A549 (cell line): ENCODE results near the gene VPS52. TPM values are rescaled to one million over a fixed set of nuclear protein-coding genes. Genes with fewer than 3 reads are reported as not detected.

Experiments
- BHLHE40 ChIP-seq: IDR thresholded peaks from 2 replicates; pipeline ENCODE4 v1.6.1; 2012; ENCODE audit warnings: low read depth, low read length, inconsistent platforms
- CHD4 ChIP-seq: fragments of 200-600 bp; sonication (generic); IDR thresholded peaks from 2 replicates; pipeline ENCODE4 v1.6.1; 2016; ENCODE audit warnings: antibody characterized with exemption, mild to moderate bottlenecking, borderline replicate concordance
- FOSL2 ChIP-seq, 2 experiments: fragments of 450-650 bp in 1 of 2; fragments of >200 bp in 1 of 2; sonication (Bioruptor Twin) in 1 of 2; formaldehyde crosslinking; IDR thresholded peaks; 2 replicates each; pipeline versions ENCODE4 v1.5.0 to v1.6.1; 2016 to 2020; ENCODE audit warnings: mild to moderate bottlenecking in 1 of 2, moderate library complexity in 1 of 2
- GATA3 ChIP-seq: IDR thresholded peaks from 2 replicates; pipeline ENCODE4 v1.6.1; 2012; ENCODE audit warnings: borderline replicate concordance
- HDAC2 ChIP-seq: fragments of 200-600 bp; sonication (generic); IDR thresholded peaks from 2 replicates; pipeline ENCODE4 v1.6.1; 2016
- HOXA7 ChIP-seq: fragments of 250-450 bp; sonication (Bioruptor Pico); IDR thresholded peaks from 2 replicates; pipeline ENCODE4 v1.5.0; 2020; ENCODE audit warnings: mild to moderate bottlenecking, moderate library complexity
- KDM5A ChIP-seq: fragments of 200-600 bp; sonication (generic); IDR thresholded peaks from 2 replicates; pipeline ENCODE4 v1.6.1; 2016; ENCODE audit warnings: antibody characterized with exemption, mild to moderate bottlenecking
- MYC ChIP-seq: IDR thresholded peaks from 2 replicates; pipeline ENCODE4 v1.6.1; 2012; ENCODE audit warnings: mild to moderate bottlenecking, inconsistent platforms, low read length, improper control_type of control experiment, borderline replicate concordance
- NFE2L2 ChIP-seq: fragments of 150-350 bp; conservative IDR thresholded peaks from 2 replicates; pipeline ENCODE4 v1.6.1; 2014; ENCODE audit warnings: low read length
- NPAS2 ChIP-seq: fragments of 250-450 bp; sonication (Bioruptor Pico); IDR thresholded peaks from 2 replicates; pipeline ENCODE4 v1.8.0; 2022; ENCODE audit warnings: mild to moderate bottlenecking, moderate library complexity, borderline replicate concordance
- NR3C1 ChIP-seq: fragments of >200 bp; sonication (Bioruptor Twin); formaldehyde crosslinking; IDR thresholded peaks from 3 replicates; pipeline ENCODE4 v1.6.1; 2017
- PHF8 ChIP-seq: fragments of 200-600 bp; sonication (generic); IDR thresholded peaks from 2 replicates; pipeline ENCODE4 v1.6.1; 2016; ENCODE audit warnings: low read depth, mild to moderate bottlenecking, antibody characterized with exemption, moderate library complexity, borderline replicate concordance
- POLR2AphosphoS2 ChIP-seq: conservative IDR thresholded peaks from 2 replicates; pipeline ENCODE4 v1.6.1; 2012; ENCODE audit warnings: low read length, improper control_type of control experiment, inconsistent platforms
- RAD21 ChIP-seq, 2 experiments: fragments of >200 bp in 1 of 2; sonication (Bioruptor Twin) in 1 of 2; formaldehyde crosslinking in 1 of 2; IDR thresholded peaks in 1 of 2; conservative IDR thresholded peaks in 1 of 2; 2 replicates in 1 of 2; 3 replicates in 1 of 2; pipeline ENCODE4 v1.6.1; 2012 to 2018; ENCODE audit warnings: inconsistent platforms in 1 of 2
- SMC3 ChIP-seq: fragments of >200 bp; sonication (Bioruptor Twin); formaldehyde crosslinking; IDR thresholded peaks from 3 replicates; pipeline ENCODE4 v1.6.1; 2018; ENCODE audit warnings: inconsistent platforms
- ZC3H11A ChIP-seq: fragments of 450-650 bp; IDR thresholded peaks from 2 replicates; pipeline ENCODE4 v1.6.1; 2014; ENCODE audit warnings: antibody characterized with exemption, mild to moderate bottlenecking
- ZSCAN20 ChIP-seq: fragments of 250-450 bp; sonication (Bioruptor Pico); IDR thresholded peaks from 2 replicates; pipeline ENCODE4 v1.8.0; 2022; ENCODE audit warnings: mild to moderate bottlenecking, moderate library complexity
- polyA plus RNA-seq, 4 experiments: library from polyadenylated mRNA; depleted of rRNA in 3 of 4; stranded (reverse); fragments of >200 nt; fragmentation: RNase III in 1 of 4; extraction: RNeasy Plus Mini Kit Qiagen cat#74134 plus additional on column Dnase treatment in 1 of 4; gene quantifications; 2 replicates in 3 of 4; 3 replicates in 1 of 4; pipeline ENCODE4 v1.2.3, GENCODE V29; 2011 to 2017
- TF ChIP-seq, protein P1 (sequence below): fragments of 250-450 bp; sonication (Bioruptor Pico); IDR thresholded peaks from 2 replicates; pipeline ENCODE4 v1.5.0; 2021; ENCODE audit warnings: mild to moderate bottlenecking, moderate library complexity, borderline replicate concordance
- TF ChIP-seq, protein P2 (sequence below): fragments of >200 bp; sonication (Bioruptor Twin); formaldehyde crosslinking; IDR thresholded peaks from 3 replicates; pipeline ENCODE4 v1.5.1; 2016
- TF ChIP-seq, protein P3 (sequence below): fragments of 200-600 bp; sonication (generic); IDR thresholded peaks from 2 replicates; pipeline ENCODE4 v1.6.1; 2016; ENCODE audit warnings: antibody characterized with exemption, mild to moderate bottlenecking, moderate library complexity
- TF ChIP-seq, protein P4 (sequence below): IDR thresholded peaks from 2 replicates; pipeline ENCODE4 v1.6.1; 2012
- TF ChIP-seq, protein P5 (sequence below): fragments of 150-350 bp; IDR thresholded peaks from 2 replicates; pipeline ENCODE4 v1.6.1; 2014; ENCODE audit warnings: low read depth, mild to moderate bottlenecking, low read length

Gene VPS52
- polyA plus RNA-seq, 2 of the 4 experiments (the other 2 are of a cell fraction) = 22.8 to 38.9 TPM

DNA sequence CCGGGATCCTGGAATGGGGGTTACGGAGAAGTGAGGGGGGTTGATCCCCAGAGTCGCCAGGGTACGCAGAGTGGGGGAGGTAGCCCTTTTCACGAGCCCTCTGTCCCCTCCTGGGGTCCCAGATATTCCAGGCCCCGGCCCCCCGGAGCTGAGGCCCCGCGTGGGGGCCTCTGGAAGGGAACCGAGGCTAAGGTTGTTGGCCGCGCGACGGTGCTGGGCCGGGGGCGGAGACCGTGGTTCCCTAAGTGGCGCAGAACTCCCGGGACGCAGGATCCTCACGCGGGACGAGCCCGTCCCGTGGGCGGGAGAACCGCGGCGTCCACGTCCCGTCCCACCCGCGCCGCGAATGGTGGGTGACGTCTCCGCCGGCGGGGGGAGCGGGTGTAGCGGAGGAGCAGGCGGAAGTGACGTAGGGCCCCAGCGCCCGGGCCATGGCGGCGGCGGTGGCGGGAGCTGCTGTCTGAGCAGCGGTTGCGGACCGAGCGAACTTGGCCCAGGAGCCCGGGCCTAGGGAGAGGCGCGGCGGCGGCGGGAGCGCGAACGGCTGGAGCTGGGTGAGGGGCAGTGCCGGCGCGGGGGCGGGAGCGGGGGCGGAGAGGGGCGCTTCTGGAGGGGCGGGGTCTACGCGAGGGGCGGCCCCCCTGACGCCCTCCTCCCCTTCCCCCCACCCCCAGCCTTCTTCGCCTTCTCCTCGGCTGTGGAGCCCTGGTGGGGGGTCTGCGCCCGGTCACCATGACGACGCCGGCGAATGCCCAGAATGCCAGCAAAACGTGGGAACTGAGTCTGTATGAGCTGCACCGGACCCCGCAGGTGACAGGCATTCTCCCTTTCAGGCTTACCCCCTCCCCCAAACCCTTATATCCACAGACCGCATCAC lies 63.3 kb downstream of the VPS52 start, which contains the start of gene RING1 (continued):
- TF ChIP-seq, protein P1, sequence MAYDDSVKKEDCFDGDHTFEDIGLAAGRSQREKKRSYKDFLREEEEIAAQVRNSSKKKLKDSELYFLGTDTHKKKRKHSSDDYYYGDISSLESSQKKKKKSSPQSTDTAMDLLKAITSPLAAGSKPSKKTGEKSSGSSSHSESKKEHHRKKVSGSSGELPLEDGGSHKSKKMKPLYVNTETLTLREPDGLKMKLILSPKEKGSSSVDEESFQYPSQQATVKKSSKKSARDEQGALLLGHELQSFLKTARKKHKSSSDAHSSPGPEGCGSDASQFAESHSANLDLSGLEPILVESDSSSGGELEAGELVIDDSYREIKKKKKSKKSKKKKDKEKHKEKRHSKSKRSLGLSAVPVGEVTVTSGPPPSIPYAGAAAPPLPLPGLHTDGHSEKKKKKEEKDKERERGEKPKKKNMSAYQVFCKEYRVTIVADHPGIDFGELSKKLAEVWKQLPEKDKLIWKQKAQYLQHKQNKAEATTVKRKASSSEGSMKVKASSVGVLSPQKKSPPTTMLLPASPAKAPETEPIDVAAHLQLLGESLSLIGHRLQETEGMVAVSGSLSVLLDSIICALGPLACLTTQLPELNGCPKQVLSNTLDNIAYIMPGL (CRISPR knock-in tag) = no peak
- TF ChIP-seq, protein P2, sequence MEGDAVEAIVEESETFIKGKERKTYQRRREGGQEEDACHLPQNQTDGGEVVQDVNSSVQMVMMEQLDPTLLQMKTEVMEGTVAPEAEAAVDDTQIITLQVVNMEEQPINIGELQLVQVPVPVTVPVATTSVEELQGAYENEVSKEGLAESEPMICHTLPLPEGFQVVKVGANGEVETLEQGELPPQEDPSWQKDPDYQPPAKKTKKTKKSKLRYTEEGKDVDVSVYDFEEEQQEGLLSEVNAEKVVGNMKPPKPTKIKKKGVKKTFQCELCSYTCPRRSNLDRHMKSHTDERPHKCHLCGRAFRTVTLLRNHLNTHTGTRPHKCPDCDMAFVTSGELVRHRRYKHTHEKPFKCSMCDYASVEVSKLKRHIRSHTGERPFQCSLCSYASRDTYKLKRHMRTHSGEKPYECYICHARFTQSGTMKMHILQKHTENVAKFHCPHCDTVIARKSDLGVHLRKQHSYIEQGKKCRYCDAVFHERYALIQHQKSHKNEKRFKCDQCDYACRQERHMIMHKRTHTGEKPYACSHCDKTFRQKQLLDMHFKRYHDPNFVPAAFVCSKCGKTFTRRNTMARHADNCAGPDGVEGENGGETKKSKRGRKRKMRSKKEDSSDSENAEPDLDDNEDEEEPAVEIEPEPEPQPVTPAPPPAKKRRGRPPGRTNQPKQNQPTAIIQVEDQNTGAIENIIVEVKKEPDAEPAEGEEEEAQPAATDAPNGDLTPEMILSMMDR = no peak
- TF ChIP-seq ZSCAN20 (no peak), NFE2L2 (no peak), NPAS2 (CRISPR knock-in tag) (no peak), ZC3H11A (no peak), NR3C1 (no peak), SMC3 (no peak), HOXA7 (CRISPR knock-in tag) (no peak), GATA3 (no peak; the same call in 1 of the 2 replicates), HDAC2 (no peak), FOSL2 (IDR thresholded peaks at IDR 0.05) (no peak), FOSL2 (CRISPR knock-in tag; IDR thresholded peaks at IDR 0.05) (no peak), BHLHE40 (no peak), CHD4 (no peak), KDM5A (no peak), MYC (no peak), PHF8 (peak; percentile 61), POLR2AphosphoS2 (no peak), RAD21 (conservative IDR thresholded peaks at IDR 0.05 in 1 of 2, IDR thresholded peaks at IDR 0.05 in 1 of 2) (no peak)
- TF ChIP-seq, protein P3, sequence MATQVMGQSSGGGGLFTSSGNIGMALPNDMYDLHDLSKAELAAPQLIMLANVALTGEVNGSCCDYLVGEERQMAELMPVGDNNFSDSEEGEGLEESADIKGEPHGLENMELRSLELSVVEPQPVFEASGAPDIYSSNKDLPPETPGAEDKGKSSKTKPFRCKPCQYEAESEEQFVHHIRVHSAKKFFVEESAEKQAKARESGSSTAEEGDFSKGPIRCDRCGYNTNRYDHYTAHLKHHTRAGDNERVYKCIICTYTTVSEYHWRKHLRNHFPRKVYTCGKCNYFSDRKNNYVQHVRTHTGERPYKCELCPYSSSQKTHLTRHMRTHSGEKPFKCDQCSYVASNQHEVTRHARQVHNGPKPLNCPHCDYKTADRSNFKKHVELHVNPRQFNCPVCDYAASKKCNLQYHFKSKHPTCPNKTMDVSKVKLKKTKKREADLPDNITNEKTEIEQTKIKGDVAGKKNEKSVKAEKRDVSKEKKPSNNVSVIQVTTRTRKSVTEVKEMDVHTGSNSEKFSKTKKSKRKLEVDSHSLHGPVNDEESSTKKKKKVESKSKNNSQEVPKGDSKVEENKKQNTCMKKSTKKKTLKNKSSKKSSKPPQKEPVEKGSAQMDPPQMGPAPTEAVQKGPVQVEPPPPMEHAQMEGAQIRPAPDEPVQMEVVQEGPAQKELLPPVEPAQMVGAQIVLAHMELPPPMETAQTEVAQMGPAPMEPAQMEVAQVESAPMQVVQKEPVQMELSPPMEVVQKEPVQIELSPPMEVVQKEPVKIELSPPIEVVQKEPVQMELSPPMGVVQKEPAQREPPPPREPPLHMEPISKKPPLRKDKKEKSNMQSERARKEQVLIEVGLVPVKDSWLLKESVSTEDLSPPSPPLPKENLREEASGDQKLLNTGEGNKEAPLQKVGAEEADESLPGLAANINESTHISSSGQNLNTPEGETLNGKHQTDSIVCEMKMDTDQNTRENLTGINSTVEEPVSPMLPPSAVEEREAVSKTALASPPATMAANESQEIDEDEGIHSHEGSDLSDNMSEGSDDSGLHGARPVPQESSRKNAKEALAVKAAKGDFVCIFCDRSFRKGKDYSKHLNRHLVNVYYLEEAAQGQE = no peak
- TF ChIP-seq, protein P4, sequence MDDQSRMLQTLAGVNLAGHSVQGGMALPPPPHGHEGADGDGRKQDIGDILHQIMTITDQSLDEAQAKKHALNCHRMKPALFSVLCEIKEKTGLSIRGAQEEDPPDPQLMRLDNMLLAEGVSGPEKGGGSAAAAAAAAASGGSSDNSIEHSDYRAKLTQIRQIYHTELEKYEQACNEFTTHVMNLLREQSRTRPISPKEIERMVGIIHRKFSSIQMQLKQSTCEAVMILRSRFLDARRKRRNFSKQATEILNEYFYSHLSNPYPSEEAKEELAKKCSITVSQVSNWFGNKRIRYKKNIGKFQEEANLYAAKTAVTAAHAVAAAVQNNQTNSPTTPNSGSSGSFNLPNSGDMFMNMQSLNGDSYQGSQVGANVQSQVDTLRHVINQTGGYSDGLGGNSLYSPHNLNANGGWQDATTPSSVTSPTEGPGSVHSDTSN = no peak
- TF ChIP-seq, protein P5, sequence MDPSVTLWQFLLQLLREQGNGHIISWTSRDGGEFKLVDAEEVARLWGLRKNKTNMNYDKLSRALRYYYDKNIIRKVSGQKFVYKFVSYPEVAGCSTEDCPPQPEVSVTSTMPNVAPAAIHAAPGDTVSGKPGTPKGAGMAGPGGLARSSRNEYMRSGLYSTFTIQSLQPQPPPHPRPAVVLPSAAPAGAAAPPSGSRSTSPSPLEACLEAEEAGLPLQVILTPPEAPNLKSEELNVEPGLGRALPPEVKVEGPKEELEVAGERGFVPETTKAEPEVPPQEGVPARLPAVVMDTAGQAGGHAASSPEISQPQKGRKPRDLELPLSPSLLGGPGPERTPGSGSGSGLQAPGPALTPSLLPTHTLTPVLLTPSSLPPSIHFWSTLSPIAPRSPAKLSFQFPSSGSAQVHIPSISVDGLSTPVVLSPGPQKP = no peak
